GM12891 (cell line): ENCODE measurements around the gene MICALL2.

Experiments
- POLR2A ChIP-seq: IDR thresholded peaks from 2 replicates; pipeline ENCODE4 v1.6.1; 2011; ENCODE audit warnings: low read depth, low read length, control low read depth
- POLR2AphosphoS5 ChIP-seq: IDR thresholded peaks from 2 replicates; pipeline ENCODE4 v1.6.1; 2011; ENCODE audit warnings: low read depth, low read length, control low read depth

DNA sequence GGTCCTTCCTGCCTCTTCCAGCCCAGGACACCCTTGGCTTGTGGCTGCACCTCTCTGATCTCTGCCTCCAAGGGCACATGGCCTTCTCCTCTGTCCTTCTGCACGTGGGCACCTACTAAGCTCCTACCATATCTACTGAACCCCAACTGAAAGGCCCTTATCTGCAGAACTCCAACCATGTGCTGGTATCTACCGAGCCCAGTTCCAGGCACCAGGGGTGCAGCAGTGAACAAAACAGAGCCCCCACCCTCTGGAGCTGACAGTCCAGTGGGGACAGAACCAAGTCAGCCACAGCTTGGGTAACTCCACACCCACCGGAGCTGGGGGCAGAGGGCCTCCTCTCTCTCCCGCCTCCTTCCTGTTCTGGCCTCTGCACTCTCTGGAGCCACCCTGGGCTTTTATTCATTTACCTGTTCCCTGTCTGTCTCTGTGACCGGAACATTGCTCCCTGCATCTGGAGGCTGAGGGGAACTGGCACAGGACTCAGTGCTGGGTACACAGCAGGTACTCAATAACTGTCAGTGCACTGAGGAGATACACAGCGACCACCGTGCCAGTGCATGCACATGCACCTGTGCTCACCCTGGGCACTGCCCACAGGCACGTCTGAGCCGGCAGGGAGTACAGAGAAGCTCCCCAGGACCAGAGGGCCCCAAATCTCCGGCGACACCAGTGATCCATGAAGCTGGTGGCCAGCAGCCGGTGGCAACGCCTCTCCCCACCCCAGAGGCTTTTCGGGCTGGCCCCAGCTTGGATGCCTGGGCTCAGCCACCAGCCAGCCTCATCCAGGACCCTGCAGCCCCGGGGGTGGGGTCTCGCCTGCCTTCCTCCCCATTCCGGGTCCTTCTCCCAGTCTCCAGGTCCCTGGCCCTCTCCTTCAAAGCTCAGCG is 2.0 kb downstream of the MICALL2 start:
- no peak for TF ChIP-seq POLR2A
- TF ChIP-seq POLR2AphosphoS5: no peak
